ENCODE results near the gene GALNT17.

Gene GALNT17

DNA sequence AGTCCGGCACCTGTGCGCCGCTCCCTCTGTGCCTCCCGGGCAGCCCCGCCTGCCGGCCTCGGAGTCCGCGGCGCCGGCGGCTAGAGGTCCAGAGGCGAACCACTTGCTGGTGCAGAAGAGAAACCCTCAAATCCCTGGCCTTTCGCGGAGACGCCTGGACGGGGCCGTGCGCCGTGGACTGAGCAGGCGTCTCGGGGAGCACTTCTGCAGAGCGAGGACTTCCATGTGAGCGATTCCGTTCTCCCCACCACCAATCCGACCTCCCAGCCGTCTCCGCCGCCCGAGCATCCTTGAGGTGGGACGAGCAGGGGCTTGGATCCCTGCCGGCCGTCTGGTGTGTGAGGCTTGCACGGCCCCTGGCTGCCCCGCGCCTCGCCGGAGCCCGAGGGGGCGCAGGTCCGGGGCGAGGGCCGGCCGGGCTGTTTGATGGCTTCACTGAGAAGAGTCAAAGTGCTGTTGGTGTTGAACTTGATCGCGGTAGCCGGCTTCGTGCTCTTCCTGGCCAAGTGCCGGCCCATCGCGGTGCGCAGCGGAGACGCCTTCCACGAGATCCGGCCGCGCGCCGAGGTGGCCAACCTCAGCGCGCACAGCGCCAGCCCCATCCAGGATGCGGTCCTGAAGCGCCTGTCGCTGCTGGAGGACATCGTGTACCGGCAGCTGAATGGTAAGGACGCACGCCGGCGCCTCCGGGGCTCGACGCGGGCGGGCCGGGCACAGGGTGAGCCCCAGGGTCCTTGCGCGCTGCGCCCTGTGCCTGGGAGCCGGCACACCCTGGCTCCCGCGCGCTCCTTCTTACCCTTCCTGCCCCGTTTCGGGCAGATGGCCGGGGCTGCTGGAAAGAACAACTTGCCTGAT lies 660 bp downstream of the GALNT17 start:
- Histone ChIP-seq H3F3A (ENCODE audit: low read depth) (no peaks in the 10 kb centered on the region), H3K4me3 (ENCODE audit: low read length, poor library complexity, severe bottlenecking) (no peak overlapping the region), H3K36me3 (ENCODE audit: insufficient read depth, low read length) (no peaks in the 10 kb centered on the region), H4K20me1 (ENCODE audit: insufficient read depth, low read length, poor library complexity, severe bottlenecking) (no peaks in the 10 kb centered on the region), H3K9ac (ENCODE audit: low read depth, low read length, poor library complexity, severe bottlenecking) (no peak overlapping the region), H3K27me3 (ENCODE audit: insufficient read depth, low read length, poor library complexity, severe bottlenecking) (no peaks in the 10 kb centered on the region), H3K4me1 (ENCODE audit: insufficient read depth, low read length, poor library complexity, severe bottlenecking) (no peaks in the 10 kb centered on the region), H3K79me2 (ENCODE audit: insufficient read depth, low read length) (no peaks in the 10 kb centered on the region), H3K9me3 (ENCODE audit: insufficient read depth, low read depth, low read length) (peaks cover 8% of the 10 kb centered on the region; the same call in 1 of the 2 replicates), H2AFZ (ENCODE audit: low read length) (no peak overlapping the region), H3K4me2 (ENCODE audit: low read depth, low read length, poor library complexity, severe bottlenecking) (no peak overlapping the region), H3K9me2 (replicated peaks; ENCODE audit: low read depth, low read length) (no peaks in the 10 kb centered on the region)
- no peak for TF ChIP-seq EZH2phosphoT487 (IDR thresholded peaks at IDR 0.05; ENCODE audit: borderline replicate concordance)

DNA sequence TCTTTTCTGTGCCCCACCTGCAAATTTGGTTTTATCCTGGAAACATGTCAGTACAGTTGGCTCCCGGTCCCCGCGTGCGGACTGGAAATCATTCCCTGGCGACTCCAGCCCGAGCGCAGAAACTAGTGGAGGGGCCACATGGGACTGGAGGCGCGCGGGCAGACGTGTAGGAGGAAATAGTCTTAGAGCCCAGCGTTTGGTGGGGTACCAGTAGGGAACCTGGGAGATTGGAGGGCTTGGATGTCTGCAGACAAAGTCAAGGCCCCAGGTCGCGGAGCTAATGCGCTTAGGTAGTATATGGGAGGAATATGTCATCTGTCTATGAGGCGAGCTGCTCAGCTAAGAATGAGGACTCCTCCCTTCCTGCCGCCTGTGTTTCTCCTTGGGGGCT lies 1.3 kb downstream of the GALNT17 start:
- H3K4me3 ChIP-seq (ENCODE audit: low read length, poor library complexity, severe bottlenecking): no peak overlapping the region
- no peaks in the 10 kb centered on the region for H3K27me3 ChIP-seq (ENCODE audit: insufficient read depth, low read length, poor library complexity, severe bottlenecking)
- H3K79me2 ChIP-seq (ENCODE audit: insufficient read depth, low read length): no peaks in the 10 kb centered on the region

DNA sequence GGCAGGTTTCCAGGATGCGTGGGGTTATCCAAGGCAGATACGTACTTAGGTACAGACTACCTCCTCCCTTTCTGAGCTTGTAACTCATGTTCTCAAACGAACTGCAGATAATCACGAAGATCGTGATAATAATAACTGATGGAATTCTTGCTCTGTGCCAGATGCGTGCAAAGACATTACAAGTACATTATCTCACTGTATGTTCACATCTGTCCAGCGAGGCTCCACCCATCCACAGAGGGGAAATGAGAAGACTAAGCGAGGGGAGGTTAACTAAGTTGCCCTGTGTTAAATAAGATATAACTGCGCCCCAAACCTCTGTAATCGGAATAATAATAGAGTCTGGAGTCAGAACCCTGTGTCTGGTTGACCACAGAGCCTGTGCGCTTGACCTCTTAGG lies 1.9 kb downstream of the GALNT17 start:
- H3K36me3 ChIP-seq (ENCODE audit: insufficient read depth, low read length): no peaks in the 10 kb centered on the region
- H3K4me3 ChIP-seq (ENCODE audit: low read length, poor library complexity, severe bottlenecking): no peak overlapping the region

More for the DNA sequence above, 1.3 kb downstream of the GALNT17 start:
- Histone ChIP-seq H2AFZ (ENCODE audit: low read length) (no peak overlapping the region), H4K20me1 (ENCODE audit: insufficient read depth, low read length, poor library complexity, severe bottlenecking) (no peaks in the 10 kb centered on the region), H3F3A (ENCODE audit: low read depth) (no peaks in the 10 kb centered on the region), H3K9ac (ENCODE audit: low read depth, low read length, poor library complexity, severe bottlenecking) (no peak overlapping the region), H3K9me2 (replicated peaks; ENCODE audit: low read depth, low read length) (no peaks in the 10 kb centered on the region), H3K36me3 (ENCODE audit: insufficient read depth, low read length) (no peaks in the 10 kb centered on the region), H3K4me1 (ENCODE audit: insufficient read depth, low read length, poor library complexity, severe bottlenecking) (no peaks in the 10 kb centered on the region), H3K9me3 (ENCODE audit: insufficient read depth, low read depth, low read length) (peaks cover 8% of the 10 kb centered on the region; the same call in 1 of the 2 replicates), H3K4me2 (ENCODE audit: low read depth, low read length, poor library complexity, severe bottlenecking) (no peak overlapping the region)
- no peak for TF ChIP-seq EZH2phosphoT487 (IDR thresholded peaks at IDR 0.05; ENCODE audit: borderline replicate concordance)

DNA sequence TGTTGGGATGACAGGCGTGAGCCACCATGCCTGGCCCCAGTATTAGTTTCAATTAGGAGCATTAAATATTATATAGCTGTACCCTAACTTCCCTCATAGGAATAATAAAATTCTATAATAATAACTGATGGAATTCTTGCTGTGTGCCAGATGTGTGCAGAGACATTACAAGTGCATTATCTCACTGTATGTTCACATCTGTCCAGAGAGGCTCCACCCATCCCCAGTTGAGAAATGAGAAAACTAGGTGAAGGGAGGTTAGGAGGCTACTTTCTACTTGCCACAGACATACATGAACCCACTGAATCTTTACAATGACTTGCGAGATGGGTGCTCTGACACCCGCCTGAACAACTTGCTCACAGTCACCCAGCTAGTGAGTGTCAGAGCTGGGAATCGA lies 3.2 kb downstream of the GALNT17 start:
- no peak for TF ChIP-seq EZH2phosphoT487 (IDR thresholded peaks at IDR 0.05; ENCODE audit: borderline replicate concordance)
- TF ChIP-seq, protein P1, sequence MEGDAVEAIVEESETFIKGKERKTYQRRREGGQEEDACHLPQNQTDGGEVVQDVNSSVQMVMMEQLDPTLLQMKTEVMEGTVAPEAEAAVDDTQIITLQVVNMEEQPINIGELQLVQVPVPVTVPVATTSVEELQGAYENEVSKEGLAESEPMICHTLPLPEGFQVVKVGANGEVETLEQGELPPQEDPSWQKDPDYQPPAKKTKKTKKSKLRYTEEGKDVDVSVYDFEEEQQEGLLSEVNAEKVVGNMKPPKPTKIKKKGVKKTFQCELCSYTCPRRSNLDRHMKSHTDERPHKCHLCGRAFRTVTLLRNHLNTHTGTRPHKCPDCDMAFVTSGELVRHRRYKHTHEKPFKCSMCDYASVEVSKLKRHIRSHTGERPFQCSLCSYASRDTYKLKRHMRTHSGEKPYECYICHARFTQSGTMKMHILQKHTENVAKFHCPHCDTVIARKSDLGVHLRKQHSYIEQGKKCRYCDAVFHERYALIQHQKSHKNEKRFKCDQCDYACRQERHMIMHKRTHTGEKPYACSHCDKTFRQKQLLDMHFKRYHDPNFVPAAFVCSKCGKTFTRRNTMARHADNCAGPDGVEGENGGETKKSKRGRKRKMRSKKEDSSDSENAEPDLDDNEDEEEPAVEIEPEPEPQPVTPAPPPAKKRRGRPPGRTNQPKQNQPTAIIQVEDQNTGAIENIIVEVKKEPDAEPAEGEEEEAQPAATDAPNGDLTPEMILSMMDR (conservative IDR thresholded peaks at IDR 0.05; ENCODE audit: low read length): no peak
- Histone ChIP-seq H3K4me3 (ENCODE audit: low read length, poor library complexity, severe bottlenecking) (no peak overlapping the region), H3K4me1 (ENCODE audit: insufficient read depth, low read length, poor library complexity, severe bottlenecking) (no peaks in the 10 kb centered on the region), H3K27me3 (ENCODE audit: insufficient read depth, low read length, poor library complexity, severe bottlenecking) (no peaks in the 10 kb centered on the region), H3K9ac (ENCODE audit: low read depth, low read length, poor library complexity, severe bottlenecking) (no peak overlapping the region), H2AFZ (ENCODE audit: low read length) (no peak overlapping the region), H3K4me2 (ENCODE audit: low read depth, low read length, poor library complexity, severe bottlenecking) (no peak overlapping the region), H3F3A (ENCODE audit: low read depth) (no peaks in the 10 kb centered on the region), H3K9me3 (ENCODE audit: insufficient read depth, low read depth, low read length) (peaks cover 5% of the 10 kb centered on the region; the same call in 1 of the 2 replicates), H3K9me2 (replicated peaks; ENCODE audit: low read depth, low read length) (no peaks in the 10 kb centered on the region), H3K36me3 (ENCODE audit: insufficient read depth, low read length) (no peaks in the 10 kb centered on the region), H3K79me2 (ENCODE audit: insufficient read depth, low read length) (no peaks in the 10 kb centered on the region), H4K20me1 (ENCODE audit: insufficient read depth, low read length, poor library complexity, severe bottlenecking) (no peaks in the 10 kb centered on the region)

More for the DNA sequence above, 1.9 kb downstream of the GALNT17 start:
- Histone ChIP-seq H3F3A (ENCODE audit: low read depth) (no peaks in the 10 kb centered on the region), H2AFZ (ENCODE audit: low read length) (no peak overlapping the region), H4K20me1 (ENCODE audit: insufficient read depth, low read length, poor library complexity, severe bottlenecking) (no peaks in the 10 kb centered on the region), H3K4me2 (ENCODE audit: low read depth, low read length, poor library complexity, severe bottlenecking) (no peak overlapping the region), H3K27me3 (ENCODE audit: insufficient read depth, low read length, poor library complexity, severe bottlenecking) (no peaks in the 10 kb centered on the region), H3K79me2 (ENCODE audit: insufficient read depth, low read length) (no peaks in the 10 kb centered on the region), H3K4me1 (ENCODE audit: insufficient read depth, low read length, poor library complexity, severe bottlenecking) (no peaks in the 10 kb centered on the region), H3K9me3 (ENCODE audit: insufficient read depth, low read depth, low read length) (peaks cover 6% of the 10 kb centered on the region; the same call in 1 of the 2 replicates), H3K9me2 (replicated peaks; ENCODE audit: low read depth, low read length) (no peaks in the 10 kb centered on the region), H3K9ac (ENCODE audit: low read depth, low read length, poor library complexity, severe bottlenecking) (no peak overlapping the region)
- TF ChIP-seq, protein P1 (conservative IDR thresholded peaks at IDR 0.05; ENCODE audit: low read length): no peak
- TF ChIP-seq EZH2phosphoT487 (IDR thresholded peaks at IDR 0.05; ENCODE audit: borderline replicate concordance): no peak

Data from Loucy (cell line).